Activated naive CD4-positive, alpha-beta T cell treated with anti-CD3 and anti-CD28 coated beads, Interleukin-2, amount 10 ng/mL, durations not matched to agents 7 days and 5 days (primary cell): ENCODE data around the gene SAP30L.

Source experiments
- CTCF ChIA-PET: fragments of 350-600 bp; sonication (Branson Sonifier 250); formaldehyde crosslinking; loops from one replicate; lab custom pipeline; 2021; ENCODE audit warnings: antibody characterized with exemption; lab: Charles Lee
- DNase-seq: peaks from one replicate; pipeline ENCODE4 v3.0.0-alpha.2; 2020
- H3K27ac Mint-ChIP-seq: one replicate; pipeline ENCODE4 v1.8.0; 2021; ENCODE audit warnings: mild to moderate bottlenecking, moderate library complexity, mixed read lengths
- H3K27me3 Mint-ChIP-seq: one replicate; pipeline ENCODE4 v1.8.0; 2021; ENCODE audit warnings: mild to moderate bottlenecking, mixed read lengths
- H3K36me3 Mint-ChIP-seq: one replicate; pipeline ENCODE4 v1.8.0; 2021; ENCODE audit warnings: mixed read lengths
- H3K4me1 Mint-ChIP-seq: one replicate; pipeline ENCODE4 v1.8.0; 2021; ENCODE audit warnings: mixed read lengths
- H3K4me3 Mint-ChIP-seq: one replicate; pipeline ENCODE4 v1.8.0; 2021; ENCODE audit warnings: mild to moderate bottlenecking, moderate library complexity, mixed read lengths
- H3K9me3 Mint-ChIP-seq: one replicate; pipeline ENCODE4 v1.8.0; 2021; ENCODE audit warnings: mixed read lengths

SAP30L gene

GRCh38 chr5:154409230-154409840, 36.5 kb upstream of the SAP30L start:
- peaks cover 20% of the 10 kb centered on the region for H3K36me3 Mint-ChIP-seq
- H3K27ac Mint-ChIP-seq = no peak overlapping the region
- no peaks in the 10 kb centered on the region for H3K9me3 Mint-ChIP-seq
- H3K4me3 Mint-ChIP-seq = no peak overlapping the region
- peaks cover 8% of the 10 kb centered on the region for H3K4me1 Mint-ChIP-seq
- no peaks in the 10 kb centered on the region for H3K27me3 Mint-ChIP-seq
- no peak for DNase-seq
- CTCF ChIA-PET = interaction anchor here (0.8 kb wide), 1 partner anchor 434 kb away, joined by 4 read pairs; no protein-coding TSS in a partner anchor

- H3K4me3 Mint-ChIP-seq = no peak overlapping the region
- no peaks in the 10 kb centered on the region for H3K9me3 Mint-ChIP-seq
- H3K27me3 Mint-ChIP-seq = no peaks in the 10 kb centered on the region
- no peak overlapping the region for H3K27ac Mint-ChIP-seq
- peaks cover 20% of the 10 kb centered on the region for H3K36me3 Mint-ChIP-seq
- peaks cover 7% of the 10 kb centered on the region for H3K4me1 Mint-ChIP-seq
- no peak for DNase-seq
- CTCF ChIA-PET = no interaction called here
Observed at GRCh38 chr5:154410008-154410407, 35.8 kb upstream of the SAP30L start.

DNA sequence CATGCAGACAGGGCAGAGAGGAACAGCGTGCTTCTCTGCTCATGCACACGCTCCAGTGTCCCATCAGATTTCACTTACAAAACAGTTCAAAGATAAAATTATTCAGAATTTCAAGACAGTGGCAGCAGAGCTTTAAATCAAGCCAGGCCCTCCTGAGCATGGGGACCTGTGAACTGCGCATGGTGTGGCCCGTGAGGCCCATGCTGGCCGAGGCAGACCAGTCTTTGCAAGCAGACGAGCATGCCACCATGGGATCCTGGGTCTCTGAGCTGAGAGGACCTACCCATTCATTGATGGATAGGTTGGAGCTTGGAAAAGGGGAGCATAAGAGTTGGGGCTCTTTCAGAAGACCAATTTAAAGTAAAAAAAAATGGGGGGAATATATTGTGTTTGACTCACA, 35.0 kb upstream of the SAP30L start:
- no peak for DNase-seq
- H3K4me3 Mint-ChIP-seq = no peak overlapping the region
- H3K27ac Mint-ChIP-seq = no peak overlapping the region
- H3K27me3 Mint-ChIP-seq = no peaks in the 10 kb centered on the region
- peaks cover 20% of the 10 kb centered on the region for H3K36me3 Mint-ChIP-seq
- CTCF ChIA-PET = no interaction called here
- no peaks in the 10 kb centered on the region for H3K4me1 Mint-ChIP-seq
- H3K9me3 Mint-ChIP-seq = no peaks in the 10 kb centered on the region

DNA sequence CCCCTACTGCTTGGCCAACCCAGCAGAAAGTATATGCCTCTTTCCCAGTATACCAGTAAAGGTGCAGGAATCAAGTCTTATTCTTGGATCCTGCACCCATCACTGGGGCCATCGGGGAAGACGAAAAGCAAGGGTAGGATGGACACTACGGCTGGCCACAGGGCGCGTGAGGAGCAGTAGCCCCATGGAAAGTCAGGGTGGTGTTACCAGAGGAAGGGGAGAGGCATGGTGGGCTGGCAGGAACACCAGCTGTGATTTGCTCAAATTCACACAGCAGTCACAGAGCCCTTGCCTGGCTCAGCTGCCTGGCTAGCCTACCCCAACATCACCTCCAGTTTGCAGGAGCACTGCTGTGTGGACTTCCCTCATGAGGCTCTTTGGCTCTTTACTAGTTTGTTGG, 34.5 kb upstream of the SAP30L start:
- CTCF ChIA-PET = no interaction called here
- no peak for DNase-seq
- Mint-ChIP-seq H3K4me3 (no peak overlapping the region), H3K4me1 (no peaks in the 10 kb centered on the region), H3K27ac (no peak overlapping the region), H3K36me3 (peaks cover 20% of the 10 kb centered on the region), H3K27me3 (no peaks in the 10 kb centered on the region), H3K9me3 (no peaks in the 10 kb centered on the region)

DNA sequence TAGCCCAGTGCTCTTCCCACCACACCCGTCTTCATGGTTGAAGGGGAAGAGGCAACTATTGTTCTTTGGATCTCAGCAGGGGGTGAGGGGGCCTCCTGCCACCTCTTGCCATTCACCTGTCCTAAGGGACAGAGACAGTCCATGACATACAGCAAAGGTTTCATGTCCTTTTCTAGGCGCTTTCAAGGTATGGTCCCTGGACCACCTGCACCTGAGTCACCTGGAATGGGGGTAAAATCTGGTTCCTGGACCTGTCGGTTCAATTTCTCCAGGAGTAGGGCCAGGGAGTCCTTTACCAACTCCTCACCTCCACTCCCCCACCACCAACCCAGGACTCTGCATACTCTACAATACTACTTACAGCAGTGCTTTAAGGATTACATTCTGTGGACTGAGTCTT, 33.5 kb upstream of the SAP30L start:
- H3K4me1 Mint-ChIP-seq = peaks cover 3% of the 10 kb centered on the region
- CTCF ChIA-PET = interaction anchor here (1.4 kb wide), 1 partner anchor 10 kb away, joined by 4 read pairs; no protein-coding TSS in a partner anchor
- no peak overlapping the region for H3K4me3 Mint-ChIP-seq
- H3K9me3 Mint-ChIP-seq = no peaks in the 10 kb centered on the region
- H3K27me3 Mint-ChIP-seq = no peaks in the 10 kb centered on the region
- H3K27ac Mint-ChIP-seq = no peak overlapping the region
- no peak for DNase-seq
- peaks cover 22% of the 10 kb centered on the region for H3K36me3 Mint-ChIP-seq

GRCh38 chr5:154412925-154413324, 32.9 kb upstream of the SAP30L start:
- H3K36me3 Mint-ChIP-seq = peaks cover 22% of the 10 kb centered on the region
- DNase-seq = no peak
- H3K4me1 Mint-ChIP-seq = peaks cover 3% of the 10 kb centered on the region
- no peak overlapping the region for H3K4me3 Mint-ChIP-seq
- H3K9me3 Mint-ChIP-seq = no peaks in the 10 kb centered on the region
- H3K27me3 Mint-ChIP-seq = no peaks in the 10 kb centered on the region
- CTCF ChIA-PET = interaction anchor here (1.4 kb wide), 1 partner anchor 10 kb away, joined by 4 read pairs; no protein-coding TSS in a partner anchor
- H3K27ac Mint-ChIP-seq = no peak overlapping the region

DNA sequence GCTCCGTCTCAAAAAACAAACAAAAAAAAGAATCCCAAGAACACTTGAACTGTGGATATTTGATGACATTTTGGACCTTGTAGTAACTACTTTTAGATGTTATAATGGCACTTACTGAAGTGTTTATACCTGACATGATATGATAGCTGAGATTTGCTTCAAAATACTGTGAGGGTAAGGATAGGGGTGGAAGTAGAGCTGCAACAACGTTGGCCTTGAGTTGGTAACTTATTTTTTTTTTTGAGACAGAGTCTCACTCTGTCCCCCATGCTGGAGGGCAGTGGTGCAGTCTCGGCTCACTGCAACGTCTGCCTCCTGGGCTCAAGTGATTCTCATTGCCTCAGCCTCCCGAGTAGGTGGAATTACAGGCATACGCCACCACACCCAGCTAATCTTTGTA, 30.7 kb upstream of the SAP30L start:
- DNase-seq = no peak
- CTCF ChIA-PET = interaction anchor here (0.7 to 1.1 kb wide), 2 partner anchors 9 to 234 kb away, joined by 3 read pairs; no protein-coding TSS in a partner anchor
- Mint-ChIP-seq H3K4me1 (peaks cover 3% of the 10 kb centered on the region), H3K27ac (no peak overlapping the region), H3K4me3 (no peak overlapping the region), H3K27me3 (no peaks in the 10 kb centered on the region), H3K36me3 (peaks cover 25% of the 10 kb centered on the region), H3K9me3 (no peaks in the 10 kb centered on the region)

- Mint-ChIP-seq H3K4me1 (peaks cover 3% of the 10 kb centered on the region), H3K27ac (no peak overlapping the region), H3K27me3 (no peaks in the 10 kb centered on the region), H3K9me3 (no peaks in the 10 kb centered on the region), H3K4me3 (no peak overlapping the region), H3K36me3 (peaks cover 15% of the 10 kb centered on the region)
- CTCF ChIA-PET = no interaction called here
- DNase-seq = no peak
Observed at GRCh38 chr5:154418344-154418820, 27.4 kb upstream of the SAP30L start.

- DNase-seq = no peak
- H3K27ac Mint-ChIP-seq = no peak overlapping the region
- peaks cover 20% of the 10 kb centered on the region for H3K36me3 Mint-ChIP-seq
- H3K4me3 Mint-ChIP-seq = no peak overlapping the region
- no peaks in the 10 kb centered on the region for H3K9me3 Mint-ChIP-seq
- H3K4me1 Mint-ChIP-seq = peaks cover 3% of the 10 kb centered on the region
- no peaks in the 10 kb centered on the region for H3K27me3 Mint-ChIP-seq
- CTCF ChIA-PET = no interaction called here
Observed at GRCh38 chr5:154419236-154419635, 26.6 kb upstream of the SAP30L start.

DNA sequence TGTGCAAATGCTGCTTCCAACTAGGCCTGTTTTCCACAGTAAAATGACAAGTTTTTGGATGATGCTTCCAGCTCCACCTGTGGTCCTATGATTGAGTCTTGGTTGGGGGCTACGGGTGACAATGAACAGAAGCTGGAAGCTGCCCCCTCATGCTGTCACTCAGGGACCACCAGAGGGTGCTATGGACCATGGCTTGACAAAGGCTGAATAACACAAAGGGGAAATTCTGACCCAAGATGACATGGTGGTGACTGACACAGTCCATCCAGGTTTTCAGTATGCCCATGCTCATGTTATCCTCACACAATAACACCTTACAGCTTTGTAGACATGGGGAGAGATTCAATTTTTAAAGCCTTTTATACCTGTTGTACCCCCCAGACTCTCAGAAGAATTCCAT, 23.9 kb upstream of the SAP30L start:
- H3K4me3 Mint-ChIP-seq = no peak overlapping the region
- no peak overlapping the region for H3K27ac Mint-ChIP-seq
- DNase-seq = no peak
- no peaks in the 10 kb centered on the region for H3K9me3 Mint-ChIP-seq
- H3K4me1 Mint-ChIP-seq = no peaks in the 10 kb centered on the region
- H3K27me3 Mint-ChIP-seq = no peaks in the 10 kb centered on the region
- CTCF ChIA-PET = interaction anchor here (0.7 to 2.0 kb wide), 6 partner anchors 10 to 368 kb away, joined by 3 to 6 read pairs (median 4); no protein-coding TSS in a partner anchor
- H3K36me3 Mint-ChIP-seq = peaks cover 24% of the 10 kb centered on the region

GRCh38 chr5:154422298-154422697, 23.5 kb upstream of the SAP30L start:
- H3K27me3 Mint-ChIP-seq = no peaks in the 10 kb centered on the region
- no peak for DNase-seq
- H3K4me3 Mint-ChIP-seq = no peak overlapping the region
- H3K27ac Mint-ChIP-seq = no peak overlapping the region
- CTCF ChIA-PET = interaction anchor here (0.7 to 2.0 kb wide), 5 partner anchors 10 to 347 kb away, joined by 3 to 6 read pairs (median 4); no protein-coding TSS in a partner anchor
- peaks cover 24% of the 10 kb centered on the region for H3K36me3 Mint-ChIP-seq
- H3K4me1 Mint-ChIP-seq = no peaks in the 10 kb centered on the region
- H3K9me3 Mint-ChIP-seq = no peaks in the 10 kb centered on the region

DNA sequence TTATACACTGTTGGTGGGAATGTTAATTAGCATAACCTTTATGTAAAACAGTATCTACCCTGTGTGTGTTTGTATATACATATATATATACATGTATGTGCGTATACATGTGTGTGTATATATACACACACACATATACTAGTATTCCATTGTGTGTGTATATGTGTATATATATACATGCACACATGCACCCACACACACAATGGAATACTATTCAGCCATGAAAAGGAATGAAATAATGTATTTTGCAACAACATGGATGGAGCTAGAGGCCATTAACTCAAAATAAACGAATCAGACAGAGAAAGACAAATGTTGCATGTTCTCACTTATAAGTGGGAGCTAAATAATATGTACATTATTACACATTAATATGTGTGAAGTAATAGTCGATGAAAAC, 17.6 kb upstream of the SAP30L start:
- DNase-seq = no peak
- Mint-ChIP-seq H3K27ac (no peak overlapping the region), H3K27me3 (no peaks in the 10 kb centered on the region), H3K36me3 (peaks cover 27% of the 10 kb centered on the region), H3K9me3 (no peaks in the 10 kb centered on the region), H3K4me1 (no peaks in the 10 kb centered on the region), H3K4me3 (no peak overlapping the region)
- CTCF ChIA-PET = no interaction called here

DNA sequence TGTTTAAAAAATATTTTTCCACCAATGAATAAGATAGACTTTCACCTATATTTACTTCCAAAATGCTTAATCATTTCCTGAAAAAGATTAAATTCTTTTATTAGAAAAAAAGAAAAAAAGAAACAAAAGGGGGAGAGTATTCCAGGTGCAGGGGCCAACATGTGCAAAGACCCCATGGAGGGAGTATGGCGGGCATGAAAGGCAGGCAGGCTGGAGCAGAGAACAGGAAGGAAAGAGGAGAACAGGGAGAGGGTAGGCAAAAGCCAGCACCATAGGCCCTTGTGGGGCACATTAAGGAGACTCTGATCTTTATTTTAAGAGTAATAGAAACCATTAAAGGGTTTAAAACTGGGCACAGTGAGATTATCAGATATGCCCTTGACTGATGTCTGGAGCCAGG, 16.5 kb upstream of the SAP30L start:
- CTCF ChIA-PET = interaction anchor here (0.9 to 1.4 kb wide), 2 partner anchors 11 to 39 kb away, joined by 3 to 4 read pairs; no protein-coding TSS in a partner anchor
- no peak for DNase-seq
- peaks cover 26% of the 10 kb centered on the region for H3K36me3 Mint-ChIP-seq
- no peaks in the 10 kb centered on the region for H3K9me3 Mint-ChIP-seq
- H3K27ac Mint-ChIP-seq = no peak overlapping the region
- no peaks in the 10 kb centered on the region for H3K27me3 Mint-ChIP-seq
- H3K4me1 Mint-ChIP-seq = no peaks in the 10 kb centered on the region
- no peak overlapping the region for H3K4me3 Mint-ChIP-seq

DNA sequence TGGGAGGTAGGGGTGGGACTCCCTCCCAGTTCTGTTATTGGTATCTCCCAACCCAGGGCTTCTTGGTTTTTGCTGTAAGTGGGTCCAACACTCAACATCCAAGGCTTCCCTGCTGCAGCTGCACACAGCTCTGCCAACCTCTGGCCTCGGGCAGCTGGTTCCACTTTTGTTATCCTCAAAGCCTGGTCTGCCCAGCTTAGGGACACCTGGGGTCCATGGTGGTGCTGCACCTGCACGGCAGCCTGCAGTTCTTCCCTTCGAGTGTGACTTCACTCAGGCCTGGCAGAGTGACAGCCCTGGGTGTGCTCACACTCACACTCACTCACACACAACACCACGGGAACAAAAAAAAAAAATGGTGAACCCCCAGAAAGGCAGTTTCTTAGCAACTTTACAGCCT, 15.3 kb upstream of the SAP30L start:
- CTCF ChIA-PET = interaction anchor here (1.4 kb wide), 1 partner anchor 38 kb away, joined by 4 read pairs; no protein-coding TSS in a partner anchor
- no peak overlapping the region for H3K27ac Mint-ChIP-seq
- H3K27me3 Mint-ChIP-seq = no peaks in the 10 kb centered on the region
- H3K4me1 Mint-ChIP-seq = no peaks in the 10 kb centered on the region
- H3K36me3 Mint-ChIP-seq = peaks cover 26% of the 10 kb centered on the region
- H3K9me3 Mint-ChIP-seq = no peaks in the 10 kb centered on the region
- DNase-seq = no peak
- H3K4me3 Mint-ChIP-seq = no peak overlapping the region
